LNCAP (cell line): ENCODE measurements around the gene MAN1C1.

Experiments
- CTCF ChIP-seq: fragments of 450-650 bp; IDR thresholded peaks from 2 replicates; pipeline ENCODE4 v1.5.1; 2017; ENCODE audit warnings: mild to moderate bottlenecking

The MAN1C1 gene

GRCh38 chr1:25728301-25728935 lies 111.8 kb downstream of the MAN1C1 start:
- TF ChIP-seq CTCF: no peak

- no peak for TF ChIP-seq CTCF
Measured at GRCh38 chr1:25729045-25729444, 112.5 kb downstream of the MAN1C1 start.

GRCh38 chr1:25729790-25730644 lies 113.4 kb downstream of the MAN1C1 start:
- TF ChIP-seq CTCF: no peak

- no peak for TF ChIP-seq CTCF
Measured at GRCh38 chr1:25731148-25731547, 114.6 kb downstream of the MAN1C1 start.

DNA sequence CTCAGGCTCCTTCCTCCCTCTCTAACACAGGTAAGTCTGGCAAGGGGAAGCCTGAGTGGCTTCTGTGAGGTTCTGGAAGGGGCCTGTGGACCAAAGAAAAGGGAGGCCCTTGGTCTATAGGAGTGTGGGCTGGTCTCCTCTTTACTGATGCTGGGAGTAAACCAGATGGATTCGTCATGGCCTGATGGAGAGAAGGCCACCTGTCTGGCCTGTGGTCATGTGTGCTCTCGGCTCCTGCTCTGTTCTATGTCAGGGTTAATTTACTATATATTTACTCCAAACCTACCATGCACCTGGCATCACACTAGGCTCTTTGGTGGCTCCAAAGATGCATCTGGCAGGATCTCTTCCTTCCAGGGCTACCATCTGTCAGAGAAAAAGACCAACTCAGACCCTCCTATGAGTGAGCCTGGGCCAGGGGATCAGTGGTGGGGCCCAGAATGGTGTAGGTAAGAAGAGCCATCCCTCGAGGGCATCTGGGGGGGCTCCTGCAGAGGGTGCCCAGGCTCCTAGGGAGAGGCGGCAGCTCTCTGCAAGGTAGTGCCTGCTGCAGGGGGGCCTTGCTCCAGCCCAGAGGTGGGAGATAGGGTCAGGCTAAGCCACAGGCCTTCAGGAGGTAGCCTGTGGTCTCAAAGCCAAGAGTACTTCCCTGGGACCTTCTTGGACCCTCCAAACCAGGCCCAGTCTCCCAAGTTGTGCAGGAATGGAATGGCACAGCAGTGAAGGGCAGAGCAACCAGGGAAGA lies 115.2 kb downstream of the MAN1C1 start:
- TF ChIP-seq CTCF: no peak

- TF ChIP-seq CTCF: no peak
Measured at GRCh38 chr1:25732821-25733220, 116.2 kb downstream of the MAN1C1 start.

- TF ChIP-seq CTCF: no peak
Measured at GRCh38 chr1:25733271-25733670, 116.7 kb downstream of the MAN1C1 start.
